NCI-H187 treated with DMSO at 0.1 percent for 48 hours (cell line): ENCODE results near the gene ALCAM.
"Not testable (repeated sequence)": the region's sequence is repeated elsewhere in the genome, so short reads cannot be mapped to it uniquely, and the experiment has no call there.

Experiments
- DNase-seq: peaks from one replicate; lab custom pipeline; 2025; lab: John Stamatoyannopoulos, UW

Gene ALCAM

DNA sequence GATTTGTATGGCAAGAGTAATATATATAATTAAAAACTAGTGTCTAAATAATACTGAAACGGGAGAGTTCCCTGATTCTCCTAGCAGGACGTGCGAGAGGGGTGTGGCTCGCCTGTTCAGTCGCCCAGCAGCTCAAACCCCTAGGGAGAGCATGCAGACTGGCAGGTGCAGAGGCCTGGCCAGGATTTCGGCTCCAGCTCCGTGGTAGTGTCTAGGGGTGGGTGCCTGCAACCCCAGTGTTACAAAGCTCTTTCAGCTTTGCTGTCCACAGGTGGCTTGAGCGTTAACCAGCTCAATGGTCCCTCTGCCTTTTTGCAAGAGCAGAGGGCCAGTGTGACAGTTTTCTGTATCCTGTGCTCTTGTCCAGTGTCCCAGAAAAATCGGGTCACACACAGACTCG is 226.6 kb downstream of the ALCAM start:
- no peak for DNase-seq

DNA sequence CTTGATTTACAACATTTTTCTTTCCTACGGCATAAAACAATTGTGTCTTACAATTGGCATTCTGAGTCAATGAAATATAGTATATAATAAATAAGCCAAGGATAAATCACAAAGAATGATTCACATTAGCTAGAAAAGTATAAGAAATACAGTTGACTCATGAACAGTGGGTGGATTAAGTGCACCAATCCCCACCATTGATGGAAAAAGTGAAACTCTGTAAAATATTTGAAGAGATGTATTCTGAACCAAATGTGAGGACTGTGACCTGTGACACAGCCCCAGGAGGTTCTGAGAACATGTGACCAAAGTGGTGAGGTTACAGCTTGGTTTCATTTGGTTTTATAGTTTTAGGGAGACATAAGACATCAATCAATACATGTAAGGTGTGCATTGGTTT is 227.5 kb downstream of the ALCAM start:
- no peak for DNase-seq

DNA sequence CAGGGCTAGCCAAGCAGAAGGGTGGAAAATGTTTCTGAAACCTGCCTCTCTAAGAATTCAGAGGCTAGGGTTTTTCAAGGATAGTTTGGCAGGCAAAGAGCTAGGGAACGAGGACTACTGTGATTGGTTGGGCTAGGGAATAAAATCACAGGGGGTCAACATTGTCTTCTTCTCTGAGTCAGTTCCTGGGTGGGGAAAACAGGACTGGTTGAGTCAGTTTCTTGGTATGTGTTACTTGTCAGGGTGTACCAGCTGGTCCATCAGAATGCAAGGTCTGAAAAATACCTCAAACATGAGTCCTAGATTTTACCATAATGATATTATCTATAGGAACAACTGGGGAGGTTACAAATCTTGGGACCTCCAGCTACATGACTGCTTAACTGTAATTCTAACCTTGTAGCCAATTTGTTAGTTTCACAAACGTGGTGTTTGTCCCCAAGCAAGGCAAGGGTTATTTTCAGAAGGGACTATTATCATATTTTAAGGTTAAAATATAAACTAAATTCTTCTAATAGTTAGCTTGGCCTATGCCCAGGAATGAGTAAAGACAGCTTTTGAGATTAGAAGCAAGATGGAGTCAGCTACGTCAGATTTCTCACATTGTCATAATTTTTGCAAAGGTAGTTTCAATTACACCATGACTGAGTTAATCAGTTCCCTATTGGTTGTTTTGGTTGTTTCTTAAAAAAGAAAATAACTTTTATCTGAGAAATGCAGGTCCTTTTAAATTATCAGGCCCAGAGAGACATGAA is 231.5 kb downstream of the ALCAM start:
- DNase-seq, result no peak

DNA sequence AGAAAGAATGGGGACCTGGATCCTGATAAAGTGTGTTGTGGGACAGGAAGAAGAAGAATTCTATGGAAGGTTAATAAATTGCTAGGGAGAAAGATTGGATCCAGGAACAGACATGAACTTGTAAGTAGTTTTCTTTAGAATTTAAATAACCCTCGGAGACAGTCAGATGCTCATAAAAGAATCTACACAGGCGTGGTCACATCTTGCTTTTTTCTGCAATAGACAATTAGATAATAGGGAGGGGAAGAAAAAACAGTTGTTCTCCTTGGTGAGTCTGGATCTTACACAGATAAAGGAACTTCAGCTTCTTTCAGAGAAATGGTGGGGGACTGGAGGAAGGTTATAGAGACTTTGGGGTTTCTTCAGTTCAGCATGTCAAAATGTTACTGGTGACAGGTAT is 232.6 kb downstream of the ALCAM start:
- no peak for DNase-seq

DNA sequence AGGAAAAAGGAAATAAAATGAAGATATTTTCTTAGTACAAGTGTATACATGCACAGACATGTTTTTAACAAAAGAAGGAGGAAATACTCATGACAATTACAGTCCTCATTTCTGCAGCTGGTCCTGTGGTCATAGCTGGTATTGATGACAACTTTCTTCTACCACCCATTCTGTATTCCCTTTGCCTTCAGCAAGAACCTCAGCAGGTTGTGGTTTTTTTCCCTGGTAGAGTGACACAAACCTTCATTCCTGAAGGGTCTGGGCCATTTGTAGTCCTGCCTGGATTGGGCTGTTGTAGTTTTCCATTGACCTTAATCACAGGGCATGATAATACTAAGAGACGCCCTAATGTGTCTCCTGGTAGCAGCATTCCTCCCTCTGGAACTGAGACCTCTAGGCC is 235.0 kb downstream of the ALCAM start:
- not testable (repeated sequence) for DNase-seq

DNA sequence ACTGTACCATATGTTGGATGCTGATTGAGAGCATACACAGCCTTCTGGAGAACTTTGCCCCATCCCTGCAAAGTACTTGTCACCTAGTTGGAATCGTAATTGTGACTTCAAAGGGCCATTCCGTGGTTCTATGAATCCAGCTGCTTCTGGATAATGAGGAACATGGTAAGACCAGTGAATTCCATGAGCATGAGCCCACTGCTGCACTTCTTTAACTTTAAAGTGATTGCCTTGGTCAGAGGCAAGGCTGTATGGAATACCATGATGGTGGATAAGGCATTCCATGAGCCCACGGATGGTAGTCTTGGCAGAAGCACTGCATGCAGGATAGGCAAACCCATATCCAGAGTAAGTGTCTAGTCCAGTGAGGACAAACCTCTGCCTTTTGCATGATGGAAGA is 235.6 kb downstream of the ALCAM start:
- DNase-seq, result not testable (repeated sequence)

DNA sequence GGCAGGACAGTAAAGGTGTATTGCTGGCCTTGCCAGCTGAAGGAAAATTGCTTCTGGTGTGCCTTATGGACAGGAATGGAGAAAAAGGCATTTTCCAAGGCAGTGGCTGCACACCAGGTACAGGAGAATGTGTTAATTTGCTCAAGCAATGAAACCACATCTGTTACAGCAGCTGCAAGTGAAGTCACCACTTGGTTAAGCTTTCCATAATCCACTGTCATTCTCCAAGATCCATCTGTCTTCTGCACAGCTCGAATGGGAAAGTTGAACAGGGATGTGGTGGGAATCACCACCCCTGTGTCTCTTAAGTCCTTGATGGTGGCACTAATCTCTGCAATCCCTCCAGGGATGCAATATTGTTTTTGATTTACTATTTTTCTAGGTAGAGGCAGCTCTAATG is 236.8 kb downstream of the ALCAM start:
- not testable (repeated sequence) for DNase-seq

DNA sequence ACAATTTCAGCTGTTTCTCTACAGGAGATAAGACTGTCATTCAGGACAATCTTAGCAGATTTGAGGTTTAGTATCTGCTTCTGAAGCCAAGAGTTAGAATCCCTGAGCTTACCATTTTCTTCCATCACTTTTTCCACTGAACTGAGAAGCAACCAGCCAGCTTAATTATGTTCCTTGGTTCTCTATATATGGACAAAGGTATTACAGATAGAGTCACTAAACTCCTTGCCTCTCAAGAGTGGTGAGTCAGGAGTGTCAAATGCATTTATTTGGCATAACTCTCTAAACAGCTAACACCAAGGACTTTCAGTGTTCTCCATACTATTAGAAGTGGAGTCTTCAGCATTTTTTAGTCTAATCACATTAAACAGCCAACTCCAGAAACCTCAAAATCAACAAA is 239.3 kb downstream of the ALCAM start:
- no peak for DNase-seq

DNA sequence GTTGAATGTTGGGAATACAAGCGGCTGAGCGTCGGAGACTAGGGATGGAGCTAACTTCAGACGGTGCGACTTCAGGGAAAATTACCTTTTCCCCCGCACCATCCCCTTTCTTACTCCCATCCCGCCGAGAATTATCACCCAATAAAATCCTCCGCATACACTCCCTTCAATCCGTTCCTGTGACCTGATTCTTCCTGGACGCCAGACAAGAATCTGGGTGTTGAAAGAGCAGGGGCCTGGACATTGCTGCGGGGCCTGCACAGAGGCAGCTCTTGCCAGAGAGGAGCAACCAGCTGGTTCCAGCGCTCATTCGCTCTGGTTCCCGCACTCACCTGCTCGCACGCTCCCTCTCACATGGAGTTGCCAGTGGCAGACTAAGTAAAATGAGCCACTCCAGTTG is 241.9 kb downstream of the ALCAM start:
- no peak for DNase-seq

DNA sequence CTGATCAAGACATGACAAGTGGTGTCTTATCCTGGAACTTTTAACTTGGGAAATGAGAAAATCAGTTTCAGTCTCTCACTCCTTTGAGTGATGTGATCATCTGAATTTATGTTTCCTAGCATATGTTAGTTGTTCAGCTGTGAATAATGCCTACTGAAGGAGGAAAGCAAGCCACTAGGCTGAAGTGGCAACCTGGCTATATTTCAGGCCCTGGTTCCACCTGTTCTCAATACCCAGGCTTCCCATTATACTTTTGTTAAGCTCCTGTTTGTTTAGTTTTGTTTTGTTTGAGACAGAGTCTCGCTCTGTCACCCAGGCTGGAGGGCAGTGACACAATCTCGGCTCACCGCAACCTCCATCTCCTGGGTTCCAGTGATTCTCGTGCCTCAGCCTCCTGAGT is 243.8 kb downstream of the ALCAM start:
- no peak for DNase-seq

DNA sequence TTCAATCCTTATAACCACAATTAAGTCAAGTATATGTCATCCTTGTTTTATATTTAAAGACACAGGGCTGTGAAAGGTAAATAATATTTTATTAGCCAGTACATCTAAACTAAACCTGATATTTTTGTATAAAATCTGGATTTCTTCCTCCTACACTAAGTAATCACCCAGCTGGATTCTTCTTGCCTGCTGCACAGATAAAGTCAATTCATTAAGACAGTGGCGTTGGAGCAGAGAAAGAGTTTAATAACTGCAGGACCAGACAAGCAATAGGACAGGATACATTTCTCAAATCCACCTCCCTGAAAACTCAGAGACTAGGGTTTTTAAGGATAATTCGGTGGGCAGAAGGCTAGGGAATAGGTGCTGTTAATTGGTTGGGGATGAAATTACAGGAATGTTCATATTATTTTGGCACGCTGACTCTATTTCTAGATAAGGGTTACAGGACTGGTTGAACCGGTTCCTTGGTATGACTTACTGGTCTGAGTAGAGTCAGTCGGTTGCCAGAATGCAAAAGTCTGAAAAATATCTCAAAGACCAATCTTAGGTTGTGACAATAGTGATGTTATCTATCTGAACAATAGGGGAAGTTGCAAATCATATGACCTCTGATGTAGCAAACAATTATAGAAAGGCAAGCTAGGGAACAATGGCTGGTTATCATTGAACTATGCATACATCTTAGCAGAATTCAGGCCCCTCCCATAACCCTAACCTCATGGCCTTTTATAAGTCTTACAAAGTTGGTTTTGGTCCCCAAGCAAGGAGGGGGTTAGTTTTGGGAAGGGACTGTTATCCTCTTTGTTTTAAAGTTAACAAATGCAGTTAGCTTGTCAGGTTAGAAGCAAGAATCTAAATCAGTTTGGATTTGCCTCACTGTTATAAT is 244.8 kb downstream of the ALCAM start:
- no peak for DNase-seq

DNA sequence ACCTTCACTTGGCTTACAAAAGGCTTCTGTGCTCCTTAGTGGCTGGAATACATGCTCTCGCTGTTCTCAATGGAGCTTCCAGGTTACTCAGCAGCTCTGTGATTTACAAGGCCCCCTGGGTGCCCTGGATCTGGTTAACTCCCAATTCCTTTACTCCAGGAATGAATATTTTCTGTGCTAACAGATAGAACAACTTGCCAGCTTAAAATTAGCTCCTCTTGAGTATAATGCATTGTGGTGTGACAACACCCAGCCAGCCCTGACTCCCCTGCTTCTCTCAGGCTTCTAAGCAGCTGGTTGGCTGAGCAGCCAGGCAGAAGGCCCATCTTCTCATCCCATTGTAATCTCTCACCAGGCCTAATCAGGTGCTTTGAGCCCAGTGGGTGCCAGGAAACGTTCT is 246.4 kb downstream of the ALCAM start:
- DNase-seq, result no peak

DNA sequence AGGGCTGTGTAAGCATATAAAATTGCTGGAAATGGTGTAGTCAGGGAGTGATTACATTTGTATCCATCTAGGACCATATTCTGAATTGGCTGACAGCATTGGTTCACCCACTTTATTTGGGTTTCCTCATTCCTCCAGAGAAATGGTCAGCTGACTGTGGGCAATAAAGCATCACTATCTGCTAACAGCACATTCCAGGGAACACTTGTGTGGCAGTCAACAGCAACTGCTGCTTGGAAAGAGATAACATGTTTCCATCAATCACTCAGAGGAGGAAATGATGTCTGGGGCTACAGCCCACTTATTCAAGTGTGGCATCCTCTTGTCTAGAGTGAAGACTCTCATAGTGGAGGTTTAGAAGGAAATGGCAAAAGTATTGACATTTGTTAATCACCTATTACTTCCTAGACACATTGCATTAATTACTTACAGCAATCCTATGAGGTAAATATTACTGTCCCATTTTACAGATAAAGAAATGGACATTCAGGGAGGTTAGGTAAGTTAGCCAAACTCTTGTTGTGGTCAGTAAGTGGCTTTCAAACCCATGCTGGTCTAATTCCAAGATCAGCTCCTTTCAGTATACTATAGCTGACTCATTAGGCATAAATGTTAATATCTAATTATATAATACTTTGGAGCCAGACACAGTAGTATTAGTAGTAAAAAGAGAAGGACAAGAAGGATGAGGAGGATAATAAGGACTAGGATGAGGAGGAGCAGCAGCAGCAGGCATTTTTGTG is 247.8 kb downstream of the ALCAM start:
- no peak for DNase-seq

DNA sequence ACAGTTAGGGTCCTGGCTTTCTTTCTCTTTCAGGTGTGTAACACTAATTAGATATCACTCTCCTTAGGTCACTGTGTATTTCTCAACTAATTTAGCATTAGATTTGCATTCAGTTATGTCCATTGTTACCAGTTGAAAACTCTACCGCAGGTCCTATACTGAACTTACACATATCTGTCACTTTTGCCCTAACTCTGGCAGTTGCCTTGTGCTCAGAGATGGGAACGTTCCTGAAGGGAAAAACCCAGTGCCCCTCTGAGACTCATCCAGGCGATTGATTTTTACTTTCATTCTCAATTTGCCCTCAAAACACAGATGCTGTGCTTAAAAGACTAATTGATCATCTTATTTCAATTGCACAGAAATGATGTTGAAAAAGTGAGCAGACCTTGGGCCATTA is 249.1 kb downstream of the ALCAM start:
- no peak for DNase-seq

DNA sequence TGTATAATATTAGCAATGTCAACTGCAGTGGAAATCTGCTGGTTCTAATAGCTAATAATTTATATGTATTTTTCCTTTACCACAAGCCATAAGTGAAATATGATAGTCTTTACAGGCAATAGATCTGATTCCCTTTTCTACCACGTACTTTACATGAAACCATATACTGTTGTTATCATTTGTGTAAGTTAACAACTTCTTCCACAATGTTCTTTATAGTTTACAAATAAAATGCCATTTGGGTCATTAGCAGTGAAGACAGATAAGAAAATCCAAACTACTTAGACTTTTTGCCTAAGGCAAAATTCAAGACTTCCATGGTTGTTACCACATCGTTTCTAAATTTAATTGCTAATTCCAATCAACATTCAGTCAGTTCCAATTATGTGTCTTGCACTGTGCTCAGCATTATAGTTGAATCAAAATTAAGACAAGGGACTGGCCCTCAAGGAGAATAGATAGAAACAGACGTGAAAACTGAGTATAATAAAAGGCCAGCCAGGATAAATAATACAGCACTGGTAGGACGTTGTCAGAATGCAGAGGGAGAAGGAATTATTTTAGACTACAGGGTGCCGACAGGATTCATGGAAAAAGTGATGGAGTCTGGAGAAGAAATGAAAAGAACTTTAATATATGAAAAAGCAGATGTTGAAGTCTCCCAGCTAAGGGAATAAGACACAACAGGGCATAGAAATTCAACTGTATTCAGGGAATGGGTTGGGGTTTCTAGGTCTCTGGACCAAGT is 249.8 kb downstream of the ALCAM start:
- no peak for DNase-seq

DNA sequence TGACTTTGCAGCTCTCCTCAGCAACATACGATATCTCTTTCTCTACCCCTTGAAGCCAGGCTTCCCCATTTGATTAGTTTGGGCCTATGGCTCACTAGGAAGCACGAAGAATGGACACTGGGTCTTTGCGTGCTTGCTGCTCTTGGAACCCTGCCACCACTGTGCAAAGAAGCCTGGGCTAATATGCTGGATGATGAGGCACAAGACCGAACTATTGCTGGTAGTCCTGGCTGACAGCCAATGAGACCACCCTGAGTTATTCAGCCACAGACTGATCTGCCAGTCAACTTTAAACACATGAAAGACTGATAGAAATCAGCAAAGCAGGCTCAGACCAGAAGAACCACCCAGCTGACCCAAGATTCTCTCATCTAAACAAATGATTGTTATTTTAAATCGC is 251.8 kb downstream of the ALCAM start:
- DNase-seq, result no peak

DNA sequence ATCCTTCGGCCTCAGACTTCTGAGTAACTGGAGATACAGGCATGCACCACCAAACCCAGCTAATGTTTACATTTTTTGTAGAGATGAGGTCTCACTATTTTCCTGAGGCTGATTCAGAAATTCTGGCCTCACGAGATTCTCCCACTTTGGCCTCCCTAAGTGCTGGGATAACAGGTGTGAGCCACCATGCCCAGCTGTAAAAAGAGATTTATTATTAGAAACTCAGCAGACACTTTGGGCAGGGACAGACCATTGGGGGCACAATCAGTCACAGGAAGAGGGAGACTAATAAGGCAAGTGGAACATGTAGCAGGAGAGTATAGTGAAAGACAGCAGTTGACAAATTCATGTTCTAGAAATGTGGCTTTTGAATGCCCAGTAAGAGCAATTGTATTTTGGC is 252.9 kb downstream of the ALCAM start:
- no peak for DNase-seq

DNA sequence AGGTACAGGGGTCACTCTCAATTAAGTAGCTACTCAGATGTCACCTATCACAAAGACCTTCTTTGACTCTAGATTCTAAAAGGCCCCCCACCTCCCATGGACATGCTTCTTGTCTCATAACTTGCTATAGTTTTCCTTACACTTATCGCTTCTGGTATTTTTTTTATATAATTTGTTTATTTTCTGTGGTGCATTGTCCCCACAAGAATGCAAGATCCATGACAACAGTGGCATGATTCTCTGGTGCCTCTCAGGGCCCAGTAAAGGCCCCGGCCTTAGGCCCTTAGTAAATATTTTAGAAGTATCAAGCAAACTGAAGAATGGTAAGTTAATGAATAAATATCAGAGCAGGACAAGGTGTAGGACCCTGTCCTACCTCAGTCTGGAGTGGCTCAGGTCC is 253.5 kb downstream of the ALCAM start:
- DNase-seq, result no peak

DNA sequence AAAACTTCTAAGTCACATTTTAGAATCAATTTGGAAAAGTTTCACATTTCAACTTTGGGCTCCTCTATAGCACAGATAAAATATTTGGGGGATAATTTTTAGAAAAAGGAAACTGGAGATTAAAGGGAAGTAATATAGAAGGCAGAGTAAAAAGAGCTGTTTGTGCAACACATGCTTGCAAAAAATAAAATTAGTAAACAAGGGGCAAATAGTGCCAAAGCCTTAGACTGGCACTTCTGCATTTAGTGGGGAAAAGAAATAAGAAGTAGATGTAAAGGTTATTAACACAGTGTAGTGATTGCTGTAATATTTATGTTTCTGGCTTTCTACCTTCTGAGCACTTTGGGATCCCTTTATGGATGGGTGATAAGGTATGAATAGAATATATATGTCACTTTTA is 255.5 kb downstream of the ALCAM start:
- DNase-seq, result no peak
